Stimulated activated CD4-positive, alpha-beta T cell treated with anti-CD3 and anti-CD28 coated beads, Interleukin-12 subunit alpha, Interleukin-12 subunit beta, amount 100 ng/mL, for 24 hours (primary cell): ENCODE data around the gene COL25A1.

Source experiments
- DNase-seq, 2 experiments: peaks; one replicate each; pipeline ENCODE4 v3.0.0-alpha.2; 2020; ENCODE audit warnings: low read depth in 2 of 2

The COL25A1 gene

DNA sequence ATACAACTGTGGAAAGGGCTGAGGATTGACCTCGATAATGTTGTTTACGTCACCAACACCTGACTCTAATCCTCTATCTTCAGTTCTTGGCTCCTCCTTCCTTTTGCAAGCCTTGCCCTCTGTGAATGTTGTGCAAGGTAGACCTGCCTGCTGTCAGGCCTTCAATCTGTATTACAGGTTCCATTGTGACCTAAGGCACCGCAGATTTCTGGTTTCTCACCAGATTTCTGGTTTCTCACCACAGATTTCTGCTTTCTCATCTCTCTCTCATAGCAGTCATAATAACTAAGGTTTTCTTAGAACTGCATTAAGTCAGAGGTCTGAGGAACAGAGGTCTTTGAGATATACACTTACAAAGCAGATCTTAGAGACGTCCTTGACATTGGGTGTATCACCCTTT lies 488.1 kb downstream of the COL25A1 start:
- no peak for DNase-seq

DNA sequence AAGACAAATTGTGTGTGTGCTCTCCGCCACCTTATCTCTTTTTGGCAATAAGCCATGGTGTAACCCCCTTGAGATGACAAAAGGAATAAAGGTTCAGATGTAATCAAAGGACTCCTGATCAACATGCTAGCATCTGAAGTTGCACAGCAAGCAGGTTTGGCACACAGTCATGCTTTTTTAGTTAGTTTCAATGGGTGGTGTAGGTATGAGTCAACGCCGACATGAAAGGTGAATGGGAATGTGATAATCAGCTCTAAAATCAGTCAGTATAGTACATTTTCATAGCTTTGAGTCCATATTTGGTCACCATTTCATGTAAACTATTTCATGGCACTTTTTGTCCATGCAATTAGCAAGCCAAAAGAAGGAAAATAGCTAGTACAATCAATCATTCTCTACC lies 489.2 kb downstream of the COL25A1 start:
- no peak for DNase-seq

DNA sequence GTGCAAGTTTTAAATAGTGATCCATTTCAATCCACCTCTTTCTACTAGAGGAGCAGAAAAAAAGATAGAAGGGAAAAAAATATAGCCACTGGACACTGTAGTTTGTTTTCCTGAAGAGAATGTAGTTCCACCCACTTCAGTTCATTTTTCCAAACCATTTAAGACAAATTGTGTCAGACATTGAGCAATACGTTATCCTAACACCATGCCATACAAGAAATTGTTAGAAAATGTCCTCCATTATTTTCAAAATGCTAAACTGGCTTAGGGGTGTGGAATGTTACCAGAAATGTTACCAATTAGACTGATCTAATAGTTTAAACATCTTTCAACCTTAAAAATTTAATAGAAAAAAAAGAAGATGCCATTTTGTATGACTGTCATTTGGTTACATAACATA lies 491.0 kb downstream of the COL25A1 start:
- DNase-seq: no peak

DNA sequence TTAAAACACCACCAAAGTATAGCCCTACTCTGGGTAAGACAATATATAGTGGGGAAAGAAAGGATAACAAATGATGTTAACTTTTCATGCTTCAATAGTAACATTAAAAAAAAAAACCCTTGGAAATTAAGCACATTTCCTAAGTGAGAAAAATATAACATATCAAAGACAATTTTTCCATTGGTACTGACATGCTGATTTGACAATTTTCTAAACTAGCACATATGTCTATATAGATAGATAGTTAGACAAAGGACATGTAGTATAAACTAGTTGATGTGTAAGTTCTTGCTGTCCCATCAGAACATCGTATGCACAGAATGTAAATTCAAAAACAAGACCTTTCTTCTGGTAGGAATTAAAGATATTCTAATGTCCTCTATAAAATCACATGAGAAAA lies 492.4 kb downstream of the COL25A1 start:
- no peak for DNase-seq

DNA sequence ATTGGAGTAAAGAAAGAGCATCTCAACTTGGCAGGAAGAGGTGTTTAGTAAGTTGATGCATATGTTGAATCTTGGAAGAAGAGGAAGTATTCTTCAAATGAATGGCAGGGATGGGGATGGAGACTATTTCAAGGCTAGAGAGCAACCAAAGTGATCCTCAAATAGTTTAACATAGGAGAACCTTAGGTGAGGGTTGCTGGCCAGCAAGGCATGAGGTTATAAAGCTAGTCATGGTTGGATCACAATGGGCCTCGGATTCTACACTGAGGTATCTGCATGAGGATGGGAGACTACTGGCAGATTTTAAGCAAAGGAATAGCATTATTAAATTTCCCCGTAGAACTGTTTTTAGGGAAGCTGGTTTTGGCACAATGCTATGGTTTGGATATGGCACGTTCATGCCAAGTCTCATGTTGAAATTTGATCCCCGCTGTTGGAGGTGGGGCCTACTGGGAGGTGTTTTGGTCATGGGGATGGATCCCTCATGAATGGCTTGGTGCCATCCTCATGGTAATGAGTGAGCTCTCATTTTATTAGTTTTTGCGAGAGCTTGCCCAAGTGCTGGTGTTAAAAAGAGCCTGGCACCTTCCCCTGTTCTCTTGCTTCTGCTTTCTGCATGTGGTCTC lies 497.7 kb downstream of the COL25A1 start:
- no peak for DNase-seq

DNA sequence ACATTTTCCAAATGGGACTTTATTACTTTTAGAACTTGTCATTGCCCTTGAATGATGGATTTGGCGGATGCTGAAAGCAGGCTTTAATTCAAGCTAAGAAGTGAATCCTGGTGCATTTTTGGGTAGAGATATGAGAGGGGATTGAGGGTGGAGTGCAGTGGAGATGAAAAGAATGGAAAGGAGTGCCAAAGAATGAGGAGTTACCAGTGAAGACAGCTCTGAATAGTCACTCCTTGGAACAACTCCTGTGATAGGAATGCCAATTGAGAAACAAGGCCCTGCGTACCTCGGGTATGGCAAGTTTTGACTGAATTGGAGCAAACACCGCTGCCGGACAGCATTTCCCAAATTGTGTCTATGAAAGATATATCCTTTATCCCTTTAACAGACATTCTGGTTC lies 503.2 kb downstream of the COL25A1 start:
- no peak for DNase-seq

DNA sequence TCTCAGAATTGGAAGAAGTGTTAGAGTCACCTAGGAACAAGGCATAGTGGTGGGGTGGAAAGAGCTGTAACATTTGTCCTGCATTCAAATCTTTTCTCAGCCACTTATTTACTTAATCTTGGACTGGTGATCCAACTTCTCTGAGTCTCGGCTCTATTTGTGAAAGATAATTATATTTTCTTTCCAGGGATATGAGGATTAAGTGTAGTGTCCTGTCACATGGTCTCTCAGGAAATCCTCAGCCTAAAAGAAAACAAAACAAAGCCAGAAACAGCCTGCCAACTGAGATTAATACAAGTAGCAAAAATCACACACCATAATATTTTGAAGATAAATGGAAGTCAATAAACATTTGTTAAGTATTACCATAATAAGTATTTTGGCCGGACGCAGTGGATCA lies 506.3 kb downstream of the COL25A1 start:
- no peak for DNase-seq

DNA sequence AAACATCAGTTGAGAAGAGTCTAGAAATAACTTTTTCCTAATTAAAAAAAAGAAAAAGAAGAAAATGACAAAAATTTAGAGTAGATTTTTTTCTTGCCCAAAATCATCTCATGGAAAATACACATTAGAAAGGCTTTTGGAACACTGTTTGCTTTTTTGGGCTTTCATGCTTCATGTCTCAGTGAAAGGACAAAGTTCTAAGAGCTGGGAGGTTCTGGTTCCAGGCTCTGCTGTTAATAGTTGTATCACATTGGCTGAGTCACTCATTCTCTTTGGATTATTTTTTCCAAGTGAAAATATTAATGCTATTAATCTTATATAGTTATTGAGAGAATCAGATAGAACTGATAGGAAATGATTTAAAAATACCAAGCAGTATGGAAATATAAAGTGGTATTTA lies 506.7 kb downstream of the COL25A1 start:
- DNase-seq: no peak

DNA sequence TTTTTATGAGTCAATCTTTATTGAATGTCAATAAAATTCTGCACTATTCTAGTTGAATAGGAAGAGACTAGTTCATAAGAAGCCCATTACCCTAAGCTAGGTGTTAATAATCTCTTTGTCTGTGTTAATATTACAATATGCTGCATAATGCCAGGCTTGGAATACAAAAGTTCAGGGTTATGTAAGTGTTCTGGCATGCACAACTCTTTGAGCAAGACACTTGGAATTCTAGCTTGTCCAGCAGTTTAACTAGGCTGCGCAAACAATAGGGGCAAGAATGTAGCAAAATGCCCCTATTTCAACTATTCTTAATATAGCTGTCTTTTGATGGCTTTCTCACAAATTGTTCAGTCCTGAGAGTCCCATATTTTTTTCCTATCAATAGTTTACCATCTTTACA lies 508.3 kb downstream of the COL25A1 start:
- no peak for DNase-seq

DNA sequence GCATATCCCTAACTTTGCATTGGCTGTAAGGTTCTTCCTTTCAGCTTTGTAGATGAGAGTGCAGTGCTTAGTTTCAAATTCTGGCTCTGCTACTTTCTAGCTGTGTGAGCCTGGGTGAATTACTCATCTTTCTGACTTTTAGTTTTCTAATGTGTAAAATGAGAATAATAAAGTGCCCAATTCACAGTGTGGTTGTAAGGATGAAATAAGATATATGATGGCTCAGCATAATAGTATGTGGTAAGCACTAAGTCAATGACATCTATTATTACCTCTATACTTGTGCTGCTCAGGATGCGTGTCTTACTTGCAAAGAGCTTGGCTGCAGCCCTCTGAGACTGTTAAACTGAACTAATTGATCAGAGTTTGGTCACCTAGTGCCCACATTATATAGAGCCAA lies 509.0 kb downstream of the COL25A1 start:
- DNase-seq: no peak

DNA sequence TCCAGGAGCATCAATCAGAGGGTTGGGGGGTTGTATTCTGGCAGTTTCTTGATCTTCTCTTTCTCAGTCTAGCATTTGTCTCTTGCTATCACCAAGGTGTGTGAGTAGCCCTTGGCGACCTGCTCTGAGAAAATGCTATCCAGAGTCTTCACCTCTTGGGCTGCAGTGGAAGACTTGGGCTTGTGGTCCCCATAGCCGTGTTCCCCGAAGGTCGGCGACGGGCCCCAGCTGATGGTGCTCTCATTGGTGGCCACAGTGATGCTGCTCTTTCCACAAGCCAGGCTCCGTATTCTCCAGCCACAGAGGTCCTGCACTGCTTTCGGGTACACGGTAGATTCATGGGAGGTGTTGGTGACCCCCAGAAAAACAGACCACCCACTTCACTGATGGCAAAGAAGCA lies 513.7 kb downstream of the COL25A1 start:
- no peak for DNase-seq

DNA sequence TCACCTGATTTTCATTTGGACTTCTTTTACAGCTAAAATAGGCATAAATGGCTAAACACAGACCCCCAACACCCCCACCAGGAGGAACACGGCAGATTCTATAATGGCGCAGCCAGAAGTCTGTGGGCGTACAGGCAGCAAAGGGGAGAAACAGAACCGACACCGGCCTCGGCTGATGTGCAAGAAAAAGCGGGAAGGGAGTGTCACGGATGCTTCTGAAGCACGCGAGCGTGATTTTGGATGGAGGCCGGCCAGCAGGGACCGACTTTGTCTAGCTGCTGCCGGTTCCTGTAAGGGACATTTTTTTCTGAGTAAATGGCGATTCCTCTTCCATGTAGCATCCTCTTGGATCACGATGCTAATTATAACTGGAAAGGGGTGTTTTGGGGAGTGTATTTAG lies 514.7 kb downstream of the COL25A1 start:
- no peak for DNase-seq

DNA sequence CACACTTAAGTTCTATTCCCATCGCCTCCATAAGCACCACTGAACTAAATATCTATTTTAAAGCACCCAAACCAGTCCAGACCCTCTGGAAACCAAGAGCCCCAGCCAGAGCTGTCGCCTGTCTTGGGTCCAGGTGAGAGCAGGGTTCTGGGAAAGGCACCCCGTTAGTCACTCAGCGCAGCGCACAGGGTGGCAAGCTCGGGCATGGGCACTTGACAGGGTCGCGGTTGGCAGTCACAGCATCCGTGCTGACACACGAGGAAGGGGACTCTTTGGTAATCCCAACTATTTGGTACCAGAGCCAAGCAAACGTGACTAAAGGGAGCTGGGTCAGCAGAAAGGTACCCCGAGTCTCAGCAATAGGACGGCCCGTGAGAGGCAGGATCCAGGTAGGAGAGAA lies 515.4 kb downstream of the COL25A1 start:
- no peak for DNase-seq

DNA sequence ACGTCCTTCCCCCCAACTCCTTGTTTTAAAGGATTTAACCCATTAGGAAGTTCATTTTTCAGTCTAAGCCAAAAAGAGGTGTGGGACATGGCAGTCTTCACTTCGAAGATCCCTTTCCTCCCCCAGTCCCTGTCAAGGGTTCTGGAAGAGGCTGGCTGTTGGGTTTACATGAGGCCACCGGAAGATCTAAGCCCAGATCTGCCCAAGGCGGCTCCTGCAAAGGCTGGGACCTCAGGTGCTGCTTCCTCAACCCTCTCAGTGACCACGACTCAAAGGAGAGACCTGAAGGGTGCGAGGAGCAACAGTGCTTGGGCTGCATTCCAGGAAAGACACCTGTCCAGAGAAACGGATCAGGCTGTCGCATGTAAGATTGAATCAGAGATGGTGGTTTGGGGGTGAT lies 516.1 kb downstream of the COL25A1 start:
- no peak for DNase-seq

DNA sequence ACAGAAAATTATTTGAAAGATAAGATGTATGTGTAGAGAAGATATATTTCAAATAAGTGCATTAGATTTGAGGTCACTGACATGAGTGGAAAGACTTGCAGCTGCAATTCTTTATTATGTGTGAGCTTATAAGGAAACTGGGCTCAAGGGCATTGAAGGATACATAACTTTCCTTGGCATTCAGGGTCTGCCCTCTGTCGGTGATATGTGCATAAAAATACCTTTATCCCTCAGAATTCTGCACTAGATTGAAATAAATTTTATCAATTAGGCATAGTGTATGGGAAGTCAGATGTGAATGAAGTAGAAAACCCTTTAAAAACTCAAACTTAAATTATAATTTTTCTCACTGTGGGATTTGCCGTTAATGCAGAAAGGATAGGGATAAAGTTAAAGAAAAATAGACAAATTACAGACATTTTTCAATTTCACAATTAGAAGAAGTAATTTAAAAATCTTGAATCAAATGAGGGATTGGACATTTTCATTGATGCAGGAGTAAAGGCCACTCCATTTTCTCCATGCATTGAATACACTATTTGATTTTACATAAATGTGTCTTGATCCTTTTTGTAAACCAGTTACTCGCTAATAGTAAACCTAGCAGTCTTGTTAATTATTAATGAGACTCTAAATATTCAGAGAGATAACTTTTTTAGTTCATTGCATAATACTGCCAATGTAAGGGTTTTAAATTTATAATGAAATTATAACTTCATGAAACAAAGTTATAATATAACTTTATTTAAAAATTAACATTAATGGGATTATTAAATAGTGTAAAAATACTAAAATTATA lies 518.6 kb downstream of the COL25A1 start:
- no peak for DNase-seq

DNA sequence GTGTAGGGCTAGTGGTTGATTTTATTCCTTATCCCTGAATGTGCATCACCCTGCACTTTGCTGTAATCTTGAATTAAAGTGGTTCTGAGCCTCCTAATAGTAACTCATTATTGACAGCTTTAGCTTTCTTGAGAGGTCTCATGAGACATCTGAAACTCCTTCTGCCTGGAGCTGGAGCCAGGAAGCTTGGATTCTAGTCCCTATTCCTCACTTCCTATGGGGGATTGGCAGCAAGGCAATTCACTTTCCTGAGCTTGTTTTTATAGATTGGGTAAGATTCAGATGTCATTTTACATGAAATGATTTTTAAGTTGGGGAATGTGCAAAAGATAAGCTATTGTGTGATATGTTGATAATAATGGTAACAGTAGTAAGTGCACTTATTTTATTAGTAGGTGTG lies 522.5 kb downstream of the COL25A1 start:
- no peak for DNase-seq

DNA sequence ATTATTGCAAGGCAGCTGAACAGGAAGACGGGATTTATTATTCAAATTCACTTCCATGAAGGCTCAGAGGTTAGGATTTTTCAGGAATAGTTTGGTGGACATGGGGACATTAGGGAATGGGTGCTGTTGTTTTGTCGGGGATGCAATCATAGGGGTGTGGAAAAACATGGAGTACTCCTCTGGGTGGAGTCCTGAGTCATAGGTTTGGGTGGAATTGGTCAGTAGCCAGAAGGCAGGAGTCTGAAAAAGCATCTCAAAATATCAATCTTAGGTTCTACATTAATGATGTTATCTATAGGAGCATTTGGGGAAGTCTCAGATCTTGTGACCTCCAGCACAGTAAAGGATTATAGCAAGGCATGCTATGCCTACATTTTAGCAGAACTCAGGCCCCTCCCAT lies 525.1 kb downstream of the COL25A1 start:
- DNase-seq: no peak

DNA sequence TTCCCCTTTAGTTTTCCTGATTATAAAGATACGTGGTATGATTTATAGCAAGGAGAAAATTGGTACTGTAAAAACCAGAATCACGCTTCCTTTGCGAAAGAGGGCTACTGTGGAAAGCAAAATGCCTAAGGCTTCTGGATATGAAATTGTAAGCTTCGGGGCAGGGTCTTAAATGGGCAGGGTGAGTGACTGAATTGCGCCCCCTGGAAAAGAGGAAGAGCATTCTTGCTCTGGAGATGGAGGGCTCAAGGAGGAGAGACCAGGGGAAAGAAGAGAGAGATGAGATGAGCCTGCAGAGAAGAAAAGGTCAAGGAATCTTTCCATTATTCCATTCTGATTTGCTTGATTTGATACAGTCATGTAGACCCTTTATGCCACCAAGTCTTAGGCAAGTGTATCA lies 526.5 kb downstream of the COL25A1 start:
- DNase-seq: no peak

DNA sequence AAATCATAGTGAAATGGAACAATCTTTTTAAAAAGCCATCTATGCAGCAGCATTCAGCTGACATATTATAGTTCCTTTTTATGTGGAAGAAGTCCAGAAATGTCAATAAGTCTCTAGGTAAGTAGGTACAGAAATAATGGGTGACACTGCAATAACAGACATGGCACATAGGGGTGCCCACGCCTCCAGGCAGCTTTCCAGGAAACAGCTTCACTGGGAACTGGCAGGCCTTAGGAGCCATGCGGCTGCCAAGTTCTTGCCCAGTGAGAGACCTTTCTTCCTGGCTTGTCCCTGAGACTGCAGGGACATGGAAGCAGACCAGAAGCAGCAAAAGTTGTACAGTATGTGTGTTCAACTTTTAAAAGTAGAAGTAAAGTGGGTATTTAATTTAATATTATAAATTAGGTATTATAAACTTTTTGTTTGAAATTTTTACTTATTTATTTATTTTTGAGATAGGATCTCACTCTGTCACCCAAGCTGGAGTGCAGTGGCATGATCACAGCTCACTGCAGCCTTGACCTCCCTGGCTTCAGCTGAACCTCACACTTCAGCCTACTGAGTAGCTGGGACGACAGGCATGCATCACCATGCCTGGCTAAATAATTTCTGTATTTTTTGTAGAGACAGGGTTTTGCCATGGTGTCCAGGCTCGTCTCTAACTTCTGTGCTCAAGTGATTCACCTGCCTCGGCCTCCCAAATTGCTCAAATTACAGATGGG lies 527.5 kb downstream of the COL25A1 start:
- no peak for DNase-seq

DNA sequence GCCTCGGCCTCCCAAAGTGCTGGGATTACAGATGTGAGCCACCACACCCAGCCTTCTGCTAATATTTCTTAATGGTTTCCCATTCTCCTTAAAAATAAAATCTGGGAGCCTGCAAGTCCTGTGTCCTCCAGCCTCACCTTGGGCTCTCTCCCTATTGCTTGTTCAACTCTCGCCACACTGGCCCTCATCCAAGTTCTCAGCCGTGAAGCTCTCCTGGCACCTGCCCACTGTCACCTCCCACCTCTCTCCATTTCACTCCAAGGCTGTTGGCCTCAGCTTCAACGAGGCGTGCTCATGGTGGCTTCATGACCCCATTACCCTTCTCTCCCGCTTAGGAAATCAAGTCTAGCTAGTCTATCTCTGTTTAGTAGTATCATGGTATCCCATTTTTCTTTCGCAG lies 530.1 kb downstream of the COL25A1 start:
- no peak for DNase-seq

DNA sequence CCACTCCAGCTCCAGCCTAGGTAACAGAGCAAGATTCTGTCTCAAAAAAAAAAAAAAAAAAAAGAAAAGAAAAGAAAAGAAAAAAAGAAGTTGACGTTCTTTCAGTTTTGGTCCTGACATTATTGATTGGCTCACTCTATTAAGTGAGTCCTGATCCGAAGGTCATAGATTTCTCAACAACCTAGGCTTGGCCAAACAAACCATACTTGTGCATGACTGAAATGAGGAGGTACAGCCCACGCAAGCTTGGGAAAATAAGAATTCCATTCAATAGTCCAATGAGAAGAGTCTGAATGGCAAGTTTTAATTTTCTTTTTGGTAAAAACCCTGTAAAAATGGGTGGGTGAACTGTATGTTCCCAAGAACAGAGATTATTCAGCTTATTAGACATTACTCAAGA lies 536.4 kb downstream of the COL25A1 start:
- DNase-seq: no peak

DNA sequence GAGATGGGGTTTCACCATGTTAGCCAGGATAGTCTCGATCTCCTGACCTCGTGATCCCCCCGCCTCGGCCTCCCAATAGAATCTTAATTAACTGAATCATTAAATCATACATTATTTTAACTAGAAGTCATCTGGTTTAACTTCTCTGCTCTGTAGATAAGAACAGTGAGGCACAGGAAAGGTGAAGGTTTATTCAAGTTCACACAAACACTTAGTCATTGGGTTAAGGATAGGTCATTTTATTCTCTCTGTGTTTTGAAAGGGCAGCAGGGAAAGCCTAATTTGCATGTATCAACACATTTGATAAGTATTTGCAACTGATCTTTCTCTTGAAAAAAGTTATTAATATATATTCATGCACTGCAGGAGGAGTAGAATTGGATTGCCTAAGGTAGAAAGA lies 538.5 kb downstream of the COL25A1 start:
- DNase-seq: no peak

DNA sequence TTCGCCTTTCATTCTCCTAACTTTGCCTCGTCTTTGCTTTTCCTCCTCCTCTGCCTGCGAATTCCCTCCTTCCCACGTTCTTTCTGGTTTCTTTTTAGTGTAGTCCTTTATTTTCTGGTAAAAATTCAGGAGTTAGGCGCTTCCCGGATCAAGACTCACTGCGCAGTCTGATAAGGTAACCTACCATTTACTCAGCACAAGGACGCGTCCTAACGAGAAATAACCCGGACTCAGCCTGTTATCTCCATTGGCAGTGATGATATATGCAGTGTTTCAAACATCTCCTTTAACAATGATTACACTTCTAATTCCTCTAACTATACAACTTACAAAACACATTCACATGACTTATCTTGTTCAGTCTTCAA lies 539.2 kb downstream of the COL25A1 start:
- no peak for DNase-seq
